HG03342 (cell line): ENCODE data around the gene AHDC1.
"Not testable (repeated sequence)": the region's sequence is repeated elsewhere in the genome, so short reads cannot be mapped to it uniquely, and the experiment has no call there.

Experiments
- ATAC-seq: cut with Tn5 transposase; IDR thresholded peaks from one replicate; pipeline ENCODE4 v1.9.1; 2021; ENCODE audit warnings: mild to moderate bottlenecking, moderate library complexity; ENCODE audit not compliant: unreplicated experiment

The AHDC1 gene

GRCh38 chr1:27539901-27540861 lies 63.8 kb downstream of the AHDC1 start:
- ATAC-seq = no peak

- no peak for ATAC-seq
Measured at GRCh38 chr1:27538793-27539192, 65.2 kb downstream of the AHDC1 start.

- ATAC-seq = not testable (repeated sequence)
Measured at GRCh38 chr1:27538305-27538676, 65.7 kb downstream of the AHDC1 start.

- ATAC-seq = no peak
Measured at GRCh38 chr1:27536767-27537166, 67.2 kb downstream of the AHDC1 start.

GRCh38 chr1:27536010-27536757 lies 67.8 kb downstream of the AHDC1 start:
- no peak for ATAC-seq

GRCh38 chr1:27535386-27535785 lies 68.6 kb downstream of the AHDC1 start:
- no peak for ATAC-seq

GRCh38 chr1:27531959-27532685 lies 71.8 kb downstream of the AHDC1 start:
- ATAC-seq = no peak

- no peak for ATAC-seq
Measured at GRCh38 chr1:27530192-27530591, 73.8 kb downstream of the AHDC1 start.

GRCh38 chr1:27529704-27530018 lies 74.3 kb downstream of the AHDC1 start:
- ATAC-seq = no peak

- ATAC-seq = no peak
Measured at GRCh38 chr1:27528818-27529703, 74.9 kb downstream of the AHDC1 start.

- ATAC-seq = no peak
Measured at GRCh38 chr1:27527890-27528817, 75.8 kb downstream of the AHDC1 start.

- no peak for ATAC-seq
Measured at GRCh38 chr1:27527223-27527889, 76.6 kb downstream of the AHDC1 start.

- no peak for ATAC-seq
Measured at GRCh38 chr1:27526569-27527222, 77.2 kb downstream of the AHDC1 start.

- no peak for ATAC-seq
Measured at GRCh38 chr1:27525296-27526272, 78.4 kb downstream of the AHDC1 start.

GRCh38 chr1:27523337-27524020 lies 80.5 kb downstream of the AHDC1 start:
- no peak for ATAC-seq
